Upper lobe of left lung (tissue), 4 donors: Measurements from ENCODE around the gene LIPG.

Experiments used
- CTCF ChIP-seq, 6 experiments: fragments of 450-650 bp in 4 of 6; fragments of 200-600 bp in 2 of 6; sonication (generic) in 2 of 6; IDR thresholded peaks; one replicate each; pipeline ENCODE4 v1.5.1; 2016 to 2019; ENCODE audit warnings: antibody characterized with exemption in 6 of 6
- POLR2A ChIP-seq, 4 donors: fragments of 450-650 bp; IDR thresholded peaks; one replicate each; pipeline ENCODE4 v1.5.1; 2016 to 2017; ENCODE audit warnings: antibody characterized with exemption in 4 of 4, mild to moderate bottlenecking in 2 of 4
- POLR2AphosphoS5 ChIP-seq, 2 donors: sonication (generic); formaldehyde crosslinking; IDR thresholded peaks; one replicate each; pipeline ENCODE4 v1.5.1; 2017; ENCODE audit warnings: antibody characterized with exemption in 2 of 2

DNA sequence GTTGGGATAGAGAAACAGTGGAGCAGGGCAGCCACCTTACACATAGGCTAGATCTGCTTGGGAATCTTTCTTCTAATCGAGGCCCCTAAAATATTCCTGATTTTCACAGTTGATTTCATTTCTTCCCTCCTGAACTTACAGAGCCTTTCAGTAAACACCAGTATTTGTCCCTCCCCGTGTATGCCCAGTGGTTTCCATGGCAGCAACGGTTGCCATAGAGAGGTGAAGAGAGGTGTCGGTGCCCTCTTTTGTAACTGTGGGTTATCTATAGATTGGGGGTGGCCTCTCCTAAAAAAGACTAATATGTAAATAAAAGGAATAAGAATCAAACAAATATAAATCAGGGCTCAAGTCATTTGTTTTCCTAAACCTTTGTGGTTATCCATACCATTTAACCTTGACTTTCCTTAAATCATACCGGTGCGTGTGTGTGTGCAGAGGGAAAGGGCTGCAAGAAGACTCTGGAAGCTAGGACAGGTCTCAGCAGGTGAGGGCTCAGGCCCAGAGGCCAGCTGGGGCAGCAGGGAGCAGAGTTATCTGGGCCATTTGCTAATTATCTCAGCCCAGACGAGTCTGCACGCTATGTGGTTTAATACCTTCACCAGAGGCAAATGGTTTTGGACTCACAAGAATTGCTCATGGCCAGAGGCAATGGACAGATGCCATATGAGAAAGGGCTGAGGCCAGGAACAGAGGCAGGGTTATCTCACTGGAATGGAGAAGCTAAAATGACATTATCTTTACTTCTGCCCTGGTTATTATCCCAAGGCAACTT lies 35.5 kb downstream of the LIPG start:
- TF ChIP-seq POLR2A (IDR thresholded peaks at IDR 0.05) (no peak), CTCF (IDR thresholded peaks at IDR 0.05) (no peak), POLR2AphosphoS5 (IDR thresholded peaks at IDR 0.05) (no peak)
